Activated CD8-positive, alpha-beta memory T cell treated with anti-CD3 and anti-CD28 coated beads for 4 hours (primary cell): ENCODE results near the gene TSLP.

Experiments
- DNase-seq, 2 donors: peaks; one replicate each; pipeline ENCODE4 v3.0.0-alpha.2; 2020; ENCODE audit warnings: low read depth in 2 of 2

The TSLP gene

GRCh38 chr5:111095982-111096381 is 24.5 kb downstream of the TSLP start:
- no peak for DNase-seq

DNA sequence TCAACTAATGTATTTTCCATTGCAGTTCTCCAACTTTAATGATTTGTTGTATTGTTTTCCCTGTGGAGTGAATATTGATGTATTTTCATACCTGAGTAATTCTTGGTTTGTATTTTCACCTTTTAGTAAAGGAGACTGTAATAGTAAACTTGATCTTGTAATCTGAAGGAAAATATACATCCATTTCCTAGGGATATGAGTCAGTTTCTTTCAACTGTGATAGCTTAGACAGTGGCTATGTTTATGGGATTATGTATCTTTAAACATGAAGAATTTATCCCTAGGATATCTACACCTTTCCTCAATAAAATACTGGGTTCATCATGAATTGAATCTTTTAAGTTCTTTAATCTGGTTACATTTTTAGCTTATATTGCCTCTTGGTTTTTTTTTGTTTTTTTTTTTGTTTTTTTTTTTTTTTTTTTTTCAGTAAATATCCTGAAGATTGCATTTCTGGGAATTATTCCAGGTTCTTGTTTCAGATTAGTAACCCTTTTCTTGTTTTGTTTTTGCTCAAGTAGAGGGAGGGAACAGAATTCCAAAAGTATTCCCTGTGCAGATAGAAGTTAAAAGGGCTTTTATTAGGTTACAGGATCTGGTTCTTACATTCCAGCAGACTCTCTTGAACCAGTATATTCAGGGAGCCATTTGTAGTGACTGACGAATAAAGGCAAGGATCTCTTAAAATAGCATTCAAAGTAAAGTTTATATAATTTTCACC is 27.7 kb downstream of the TSLP start:
- no peak for DNase-seq

- no peak for DNase-seq
Observed at GRCh38 chr5:111106320-111106948, 34.9 kb downstream of the TSLP start.

GRCh38 chr5:111107371-111107770 is 35.9 kb downstream of the TSLP start:
- no peak for DNase-seq

- no peak for DNase-seq
Observed at GRCh38 chr5:111111956-111112355, 40.4 kb downstream of the TSLP start.

- no peak for DNase-seq
Observed at GRCh38 chr5:111113678-111114077, 42.2 kb downstream of the TSLP start.

DNA sequence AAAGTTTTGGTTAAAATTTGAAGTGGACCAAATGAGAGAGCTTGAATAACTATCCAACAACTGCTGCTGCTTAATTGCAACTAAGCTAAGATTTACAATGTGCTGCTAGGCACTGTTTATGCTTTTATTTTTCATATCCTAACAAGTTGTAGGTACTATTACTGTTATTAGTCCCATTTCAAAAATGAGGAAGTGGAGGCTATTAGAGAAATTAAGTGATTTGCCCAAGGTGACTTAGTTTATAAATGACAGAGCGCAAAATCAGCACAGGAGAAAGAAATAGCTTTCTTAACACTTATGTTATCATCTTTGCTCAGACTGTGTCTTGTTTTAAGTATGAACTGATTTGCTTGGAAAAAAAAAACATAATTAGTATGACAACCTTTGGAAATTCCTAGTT is 43.7 kb downstream of the TSLP start:
- DNase-seq: no peak

GRCh38 chr5:111116550-111116949 is 45.0 kb downstream of the TSLP start:
- DNase-seq: no peak

DNA sequence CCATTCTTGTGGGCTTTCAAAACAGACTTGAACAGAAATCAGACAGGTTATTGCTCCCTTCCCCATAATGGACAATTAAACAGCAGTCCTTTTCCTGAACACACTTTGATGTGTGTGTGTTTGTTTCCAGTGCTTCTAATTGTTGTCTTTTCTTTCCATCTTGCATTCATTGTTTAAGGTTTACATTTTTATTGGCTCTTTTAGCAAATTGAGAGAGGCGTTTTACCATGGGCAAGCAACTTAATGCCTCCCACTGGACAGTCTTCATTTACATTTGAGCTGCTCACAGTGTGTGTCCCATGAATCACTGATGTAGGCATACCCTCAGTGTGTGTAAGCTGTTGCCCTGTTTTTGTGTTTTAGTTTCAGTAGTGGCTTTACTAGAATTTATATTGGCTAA is 45.6 kb downstream of the TSLP start:
- no peak for DNase-seq

GRCh38 chr5:111119221-111119620 is 47.7 kb downstream of the TSLP start:
- DNase-seq: no peak

DNA sequence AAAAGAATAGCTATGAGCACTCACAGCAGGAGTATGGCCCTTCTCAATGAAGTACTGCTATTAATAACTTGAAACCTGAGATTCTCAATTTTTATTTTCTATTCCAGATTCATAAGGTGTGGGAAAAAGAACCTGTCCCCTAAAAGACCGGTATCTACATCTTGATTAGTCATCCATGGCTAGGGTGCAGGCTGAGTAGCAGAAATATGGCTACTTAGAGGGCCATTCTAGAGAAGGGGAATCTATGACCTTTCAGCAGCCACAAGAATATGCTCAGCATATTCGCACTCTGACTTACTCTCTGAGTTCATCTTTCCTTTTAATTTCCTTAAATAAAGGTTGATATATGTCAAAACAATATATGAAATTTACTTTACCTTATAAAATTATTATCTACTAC is 48.3 kb downstream of the TSLP start:
- no peak for DNase-seq

DNA sequence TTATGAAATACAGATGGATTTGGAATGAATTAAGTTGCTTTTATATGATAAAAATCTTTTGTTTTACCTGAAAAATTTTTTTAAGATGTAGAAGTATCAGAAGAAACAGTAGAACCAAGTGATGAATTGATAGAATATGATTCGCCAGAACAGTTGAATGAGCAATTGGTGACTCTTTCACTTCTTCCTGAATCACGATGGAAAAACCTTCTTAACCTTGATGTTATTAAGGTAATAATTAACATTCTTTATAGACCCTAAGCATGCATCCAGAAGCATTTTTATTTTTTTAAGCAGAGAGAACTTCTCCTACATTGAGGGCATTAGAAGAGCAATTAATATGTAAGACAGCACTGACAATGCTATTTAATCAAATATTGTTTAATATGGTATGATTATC is 49.4 kb downstream of the TSLP start:
- DNase-seq: no peak

GRCh38 chr5:111121926-111122325 is 50.4 kb downstream of the TSLP start:
- DNase-seq: no peak

GRCh38 chr5:111122398-111122797 is 50.9 kb downstream of the TSLP start:
- DNase-seq: no peak

GRCh38 chr5:111124793-111125192 is 53.3 kb downstream of the TSLP start:
- DNase-seq: no peak

- DNase-seq: no peak
Observed at GRCh38 chr5:111126896-111127295, 55.4 kb downstream of the TSLP start.
